HepG2 (cell line): ENCODE data around the gene KLRC2.

Source experiments
- HOMEZ ChIP-seq: IDR thresholded peaks from 2 replicates; pipeline ENCODE4 v1.6.1; 2016; ENCODE audit warnings: low read depth
- MEIS1 ChIP-seq: sonication (generic); formaldehyde crosslinking; IDR thresholded peaks from 2 replicates; pipeline ENCODE4 v1.9.0; 2021; ENCODE audit warnings: mild to moderate bottlenecking, missing genetic modification reagents, moderate library complexity, borderline replicate concordance
- NR0B2 ChIP-seq: sonication (generic); formaldehyde crosslinking; IDR thresholded peaks from 2 replicates; pipeline ENCODE4 v1.4.0; 2020; ENCODE audit warnings: mild to moderate bottlenecking, missing genetic modification reagents
- POLR2AphosphoS5 ChIP-seq: IDR thresholded peaks from 2 replicates; pipeline ENCODE4 v1.6.1; 2012; ENCODE audit warnings: low read depth, low read length
- RFX5 ChIP-seq: IDR thresholded peaks from 2 replicates; pipeline ENCODE4 v1.6.1; 2011; ENCODE audit warnings: low read depth, low read length, improper control_type of control experiment
- SETDB1 ChIP-seq: sonication (generic); formaldehyde crosslinking; IDR thresholded peaks from 2 replicates; pipeline ENCODE4 v1.5.1; 2020; ENCODE audit warnings: missing genetic modification reagents, mild to moderate bottlenecking, borderline replicate concordance
- TOE1 ChIP-seq: sonication (generic); formaldehyde crosslinking; IDR thresholded peaks from 2 replicates; pipeline ENCODE4 v1.4.0; 2020; ENCODE audit warnings: mild to moderate bottlenecking, missing genetic modification reagents
- ZNF24 ChIP-seq: fragments of 450-650 bp; IDR thresholded peaks from 2 replicates; pipeline ENCODE4 v1.6.1; 2017; ENCODE audit warnings: antibody characterized with exemption, mild to moderate bottlenecking
- ZNF674 ChIP-seq: sonication (generic); formaldehyde crosslinking; IDR thresholded peaks from 2 replicates; pipeline ENCODE4 v1.5.0; 2020; ENCODE audit warnings: low read depth, mild to moderate bottlenecking, missing genetic modification reagents

GRCh38 chr12:10409392-10409791 is 26.4 kb downstream of the KLRC2 start, which contains the start of gene KLRC4:
- no peak for TF ChIP-seq MEIS1 (CRISPR knock-in tag)
- TF ChIP-seq ZNF674 (CRISPR knock-in tag) = no peak
- no peak for TF ChIP-seq HOMEZ (CRISPR knock-in tag)
- TF ChIP-seq RFX5 = no peak
- no peak for TF ChIP-seq TOE1 (CRISPR knock-in tag)
- no peak for TF ChIP-seq NR0B2 (CRISPR knock-in tag)
- TF ChIP-seq SETDB1 (CRISPR knock-in tag) = no peak
- no peak for TF ChIP-seq POLR2AphosphoS5
- no peak for TF ChIP-seq ZNF24
